ENCODE results near the gene C1QTNF6.

Gene C1QTNF6

GRCh38 chr22:37190262-37190780, 2.3 kb upstream of the C1QTNF6 start:
- no peak for DNase-seq (ENCODE audit: low read depth)

GRCh38 chr22:37188901-37189466, 937 bp upstream of the C1QTNF6 start:
- DNase-seq (ENCODE audit: low read depth) = no peak

GRCh38 chr22:37187552-37187890, 526 bp downstream of the C1QTNF6 start:
- DNase-seq (ENCODE audit: low read depth) = no peak

GRCh38 chr22:37186997-37187522, 987 bp downstream of the C1QTNF6 start:
- no peak for DNase-seq (ENCODE audit: low read depth)

- DNase-seq (ENCODE audit: low read depth) = peak; percentile 37
Measured at GRCh38 chr22:37186228-37186996, 1.6 kb downstream of the C1QTNF6 start.

GRCh38 chr22:37185646-37186227, 2.3 kb downstream of the C1QTNF6 start:
- DNase-seq (ENCODE audit: low read depth) = no peak

- no peak for DNase-seq (ENCODE audit: low read depth)
Measured at GRCh38 chr22:37184816-37185541, 3.1 kb downstream of the C1QTNF6 start.

- no peak for DNase-seq (ENCODE audit: low read depth)
Measured at GRCh38 chr22:37184380-37184755, 3.7 kb downstream of the C1QTNF6 start.

GRCh38 chr22:37183432-37184379, 4.3 kb downstream of the C1QTNF6 start:
- no peak for DNase-seq (ENCODE audit: low read depth)

GRCh38 chr22:37182949-37183245, 5.2 kb downstream of the C1QTNF6 start:
- DNase-seq (ENCODE audit: low read depth) = no peak

- DNase-seq (ENCODE audit: low read depth) = no peak
Measured at GRCh38 chr22:37182101-37182948, 5.7 kb downstream of the C1QTNF6 start.

- no peak for DNase-seq (ENCODE audit: low read depth)
Measured at GRCh38 chr22:37181681-37182080, 6.4 kb downstream of the C1QTNF6 start.

GRCh38 chr22:37180531-37181231, 7.4 kb downstream of the C1QTNF6 start:
- DNase-seq (ENCODE audit: low read depth) = no peak

GRCh38 chr22:37179622-37180420, 8.2 kb downstream of the C1QTNF6 start:
- no peak for DNase-seq (ENCODE audit: low read depth)

- DNase-seq (ENCODE audit: low read depth) = no peak
Measured at GRCh38 chr22:37179126-37179470, 8.9 kb downstream of the C1QTNF6 start.

GRCh38 chr22:37178350-37179125, 9.5 kb downstream of the C1QTNF6 start:
- DNase-seq (ENCODE audit: low read depth) = no peak

- DNase-seq (ENCODE audit: low read depth) = no peak
Measured at GRCh38 chr22:37177755-37178154, 10.3 kb downstream of the C1QTNF6 start.

- no peak for DNase-seq (ENCODE audit: low read depth)
Measured at GRCh38 chr22:37177221-37177620, 10.8 kb downstream of the C1QTNF6 start.

Measured in T follicular helper cell (primary cell).